Lower leg skin (tissue), 3 donors: ENCODE results near the gene SMIM20.

Experiments
- POLR2A ChIP-seq, 2 donors: fragments of 450-650 bp; IDR thresholded peaks; one replicate each; pipeline ENCODE4 v1.6.1; 2016 to 2017; ENCODE audit warnings: antibody characterized with exemption in 2 of 2, mild to moderate bottlenecking in 1 of 2, moderate library complexity in 1 of 2
- TF ChIP-seq, protein P1 (sequence below), 3 donors: fragments of 450-650 bp; IDR thresholded peaks; one replicate each; pipeline ENCODE4 v1.5.1; 2016; ENCODE audit warnings: antibody characterized with exemption in 3 of 3, mild to moderate bottlenecking in 3 of 3, moderate library complexity in 2 of 3

DNA sequence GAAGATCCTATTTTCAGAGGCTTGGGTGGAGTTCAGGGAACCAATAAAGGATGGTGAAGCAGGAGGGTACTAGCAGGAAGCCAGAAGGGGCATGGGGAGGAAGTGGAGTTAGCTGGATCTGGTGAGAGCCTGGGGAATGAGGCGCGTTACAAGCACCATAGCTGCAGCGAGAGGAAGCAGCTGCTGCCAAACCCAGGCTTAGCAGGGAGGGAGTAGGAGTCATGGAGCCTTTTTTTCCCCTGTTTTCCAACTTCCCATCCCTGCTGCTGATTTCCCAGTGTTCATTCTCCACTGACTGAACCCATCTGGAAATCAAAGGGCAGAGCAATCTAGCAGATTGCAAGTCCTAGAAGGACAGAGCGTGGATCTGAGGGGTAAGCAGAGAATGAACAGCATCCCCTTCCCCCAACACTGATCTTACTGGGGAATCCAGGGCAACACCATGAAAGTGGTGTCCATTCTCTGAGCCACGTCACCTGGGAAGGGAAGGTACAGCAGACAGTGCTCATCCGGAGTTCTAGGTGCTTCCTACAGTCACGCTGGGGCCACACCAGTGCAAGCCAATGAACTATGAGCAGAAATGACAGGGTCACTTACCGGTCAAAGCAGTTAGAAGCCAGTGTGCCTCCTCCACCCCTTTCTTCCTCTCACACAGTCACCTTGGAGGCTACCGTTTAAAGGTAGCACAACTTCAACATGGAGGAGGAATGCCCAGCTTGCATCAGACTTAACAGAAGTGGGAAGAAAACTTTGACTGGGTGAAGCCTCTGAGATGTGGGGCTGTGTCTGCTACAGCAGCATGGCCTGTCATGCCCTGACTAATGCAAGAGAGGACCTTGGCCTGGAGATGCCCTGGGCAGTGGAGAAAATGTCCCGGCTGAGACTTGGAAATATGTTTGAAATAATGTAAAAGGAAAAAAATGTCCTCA is 36.7 kb downstream of the SMIM20 start:
- TF ChIP-seq, protein P1, sequence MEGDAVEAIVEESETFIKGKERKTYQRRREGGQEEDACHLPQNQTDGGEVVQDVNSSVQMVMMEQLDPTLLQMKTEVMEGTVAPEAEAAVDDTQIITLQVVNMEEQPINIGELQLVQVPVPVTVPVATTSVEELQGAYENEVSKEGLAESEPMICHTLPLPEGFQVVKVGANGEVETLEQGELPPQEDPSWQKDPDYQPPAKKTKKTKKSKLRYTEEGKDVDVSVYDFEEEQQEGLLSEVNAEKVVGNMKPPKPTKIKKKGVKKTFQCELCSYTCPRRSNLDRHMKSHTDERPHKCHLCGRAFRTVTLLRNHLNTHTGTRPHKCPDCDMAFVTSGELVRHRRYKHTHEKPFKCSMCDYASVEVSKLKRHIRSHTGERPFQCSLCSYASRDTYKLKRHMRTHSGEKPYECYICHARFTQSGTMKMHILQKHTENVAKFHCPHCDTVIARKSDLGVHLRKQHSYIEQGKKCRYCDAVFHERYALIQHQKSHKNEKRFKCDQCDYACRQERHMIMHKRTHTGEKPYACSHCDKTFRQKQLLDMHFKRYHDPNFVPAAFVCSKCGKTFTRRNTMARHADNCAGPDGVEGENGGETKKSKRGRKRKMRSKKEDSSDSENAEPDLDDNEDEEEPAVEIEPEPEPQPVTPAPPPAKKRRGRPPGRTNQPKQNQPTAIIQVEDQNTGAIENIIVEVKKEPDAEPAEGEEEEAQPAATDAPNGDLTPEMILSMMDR (IDR thresholded peaks at IDR 0.05), result no peak
- no peak for TF ChIP-seq POLR2A (IDR thresholded peaks at IDR 0.05)
